GM21447 (cell line): Measurements from ENCODE around the gene RGSL1.
A peak's percentile ranks its signal among the peaks of the same experiment; 100 is the strongest.

Source experiments
- ATAC-seq: cut with Tn5 transposase; IDR thresholded peaks from one replicate; pipeline ENCODE4 v1.9.1; 2021; ENCODE audit not compliant: unreplicated experiment

RGSL1 gene

DNA sequence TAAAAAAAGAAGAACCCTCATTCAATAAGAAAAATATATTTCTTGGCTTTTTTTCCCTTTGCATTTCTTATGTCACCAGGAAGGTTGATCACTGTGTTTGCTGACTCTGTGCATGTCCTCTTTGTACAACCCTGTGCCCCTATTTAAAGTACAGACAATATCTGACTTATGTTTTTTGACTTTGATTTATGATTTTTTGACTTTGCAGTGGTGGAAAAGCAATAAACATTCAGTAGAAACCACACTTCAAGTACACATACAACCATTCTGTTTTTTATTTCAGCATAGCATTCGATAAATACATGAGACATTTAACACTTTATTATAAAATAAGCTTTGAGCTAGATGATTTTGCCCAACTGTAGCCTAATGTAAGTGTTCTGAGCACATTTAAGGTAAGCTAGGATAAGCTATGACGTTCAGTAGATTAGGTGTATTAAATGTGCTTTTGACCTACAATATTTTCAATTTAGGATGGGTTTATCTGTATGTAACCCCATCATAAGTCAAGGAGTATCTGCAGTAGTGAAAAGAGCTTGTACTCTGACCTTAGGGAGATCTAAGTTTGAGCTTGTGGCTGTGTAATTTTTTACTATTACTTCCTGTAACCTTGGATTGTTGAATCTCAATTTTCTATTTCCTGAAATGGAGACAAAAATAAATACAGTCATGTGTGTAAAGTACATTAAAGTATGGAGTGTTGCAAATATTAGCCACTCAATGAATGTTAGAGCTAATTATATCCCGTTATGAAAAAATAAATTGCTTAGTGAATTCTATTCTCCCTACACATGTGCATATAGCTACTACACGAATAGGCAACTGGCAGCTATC is 137.9 kb downstream of the RGSL1 start:
- no peak for ATAC-seq

GRCh38 chr1:182588500-182589396 is 138.8 kb downstream of the RGSL1 start, which contains the start of gene RNASEL:
RNASEL (minus strand) TSS chr1:182589256; CDS start chr1:182586806, 2,450 bp downstream.
- peak; percentile 92 for ATAC-seq

GRCh38 chr1:182589520-182589919 is 139.6 kb downstream of the RGSL1 start:
- ATAC-seq: no peak

- ATAC-seq: no peak
Measured at GRCh38 chr1:182589931-182590330, 140.0 kb downstream of the RGSL1 start.

DNA sequence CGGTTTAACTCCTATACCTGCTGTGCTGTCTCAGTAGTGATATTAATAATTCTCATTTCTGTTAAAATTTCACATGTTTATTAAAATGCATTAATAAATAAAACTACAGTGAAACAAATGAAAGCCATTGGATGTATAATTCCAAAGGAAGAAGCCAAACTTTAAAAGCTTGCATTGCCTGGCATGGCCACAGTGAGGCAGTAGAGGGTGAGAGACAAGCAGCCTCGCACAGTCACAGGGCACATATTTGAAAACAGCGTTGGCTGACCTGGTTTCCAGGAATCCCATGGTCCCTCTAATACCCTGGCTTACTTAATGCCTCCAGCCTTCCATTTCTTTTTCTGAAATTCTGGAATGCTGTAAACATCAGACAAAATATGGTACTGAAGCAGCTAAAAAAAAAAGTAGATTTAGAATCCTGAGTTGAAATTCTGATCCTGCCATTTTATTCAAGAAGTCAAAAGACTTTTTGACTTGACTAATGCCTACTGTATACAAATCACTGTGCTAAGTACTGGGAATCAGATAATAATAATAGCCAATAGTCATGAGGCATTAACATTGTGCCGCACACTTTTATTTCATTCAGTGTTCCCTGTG is 145.8 kb downstream of the RGSL1 start:
- no peak for ATAC-seq

DNA sequence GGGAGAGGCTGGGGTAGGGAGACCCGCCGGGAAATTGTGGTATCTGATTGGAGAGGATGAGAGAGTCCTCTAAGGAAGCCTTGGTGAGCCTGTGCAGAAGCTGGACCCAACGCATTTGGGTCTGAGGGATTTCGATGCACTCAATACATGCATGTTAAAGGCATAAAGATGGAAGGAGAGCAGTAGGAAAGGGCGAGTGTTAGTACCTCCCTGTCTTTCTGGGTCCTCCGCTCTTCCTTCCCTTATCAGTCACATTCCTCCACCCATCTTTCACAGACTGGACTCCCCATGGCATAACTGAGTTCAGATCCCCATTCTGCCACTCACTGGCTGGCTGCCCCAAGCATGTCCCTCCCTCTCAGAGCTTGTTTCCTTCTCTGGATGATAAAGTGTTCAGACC is 147.0 kb downstream of the RGSL1 start:
- ATAC-seq: no peak

DNA sequence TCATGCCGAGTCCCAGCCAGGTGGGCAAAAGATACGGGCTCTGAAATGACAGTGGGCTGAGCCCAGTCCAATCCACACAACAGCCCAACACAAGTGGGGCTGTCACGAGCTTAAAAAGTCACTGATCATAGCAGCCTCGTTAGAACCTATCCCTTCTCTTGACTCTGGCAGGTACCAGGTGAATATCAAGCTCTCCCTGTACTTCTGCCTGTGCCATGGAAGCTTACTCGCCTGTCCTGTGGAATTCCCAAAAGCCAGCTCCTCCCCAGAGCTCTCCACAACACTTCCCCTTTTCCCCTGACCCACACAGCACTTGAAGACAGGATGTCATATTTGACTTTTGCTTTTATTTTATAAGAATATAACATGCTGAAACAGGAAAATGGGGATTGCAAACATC is 148.3 kb downstream of the RGSL1 start:
- ATAC-seq: no peak

- no peak for ATAC-seq
Measured at GRCh38 chr1:182599339-182599738, 149.4 kb downstream of the RGSL1 start.

DNA sequence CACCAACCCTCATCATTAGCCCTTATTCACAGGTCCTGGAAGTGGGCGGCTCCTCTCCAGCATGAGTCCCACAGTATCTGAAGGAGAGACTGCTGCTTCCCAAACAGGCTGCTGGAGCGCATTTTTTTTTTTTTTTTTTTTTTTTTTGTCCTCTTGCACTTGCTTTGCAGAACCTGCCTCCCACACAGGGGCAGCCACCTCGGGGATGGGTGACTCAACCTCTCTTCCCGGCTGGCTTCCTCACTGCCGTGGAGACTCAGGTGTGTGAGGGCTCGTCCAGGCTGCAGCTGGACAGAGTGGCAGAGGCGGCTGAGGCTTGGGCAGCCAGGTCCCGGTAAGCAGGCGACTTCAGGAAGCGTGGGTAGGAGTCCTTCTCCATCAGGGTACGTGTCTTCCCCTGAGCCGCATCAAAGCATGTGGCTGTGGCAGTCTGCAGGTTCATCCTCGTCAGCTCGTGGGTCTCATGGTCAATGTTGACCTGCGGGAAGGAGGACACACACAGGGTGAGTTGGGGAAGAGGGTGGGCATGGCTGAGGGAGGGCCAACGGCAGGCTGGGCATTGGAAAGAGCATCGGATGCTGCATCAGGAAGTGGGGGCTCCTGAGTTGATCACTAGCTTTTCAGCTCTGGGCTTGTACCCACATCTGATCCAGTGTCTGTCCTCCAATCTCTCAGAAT is 150.2 kb downstream of the RGSL1 start:
- ATAC-seq: no peak

GRCh38 chr1:182600745-182601415 is 150.9 kb downstream of the RGSL1 start:
- no peak for ATAC-seq

DNA sequence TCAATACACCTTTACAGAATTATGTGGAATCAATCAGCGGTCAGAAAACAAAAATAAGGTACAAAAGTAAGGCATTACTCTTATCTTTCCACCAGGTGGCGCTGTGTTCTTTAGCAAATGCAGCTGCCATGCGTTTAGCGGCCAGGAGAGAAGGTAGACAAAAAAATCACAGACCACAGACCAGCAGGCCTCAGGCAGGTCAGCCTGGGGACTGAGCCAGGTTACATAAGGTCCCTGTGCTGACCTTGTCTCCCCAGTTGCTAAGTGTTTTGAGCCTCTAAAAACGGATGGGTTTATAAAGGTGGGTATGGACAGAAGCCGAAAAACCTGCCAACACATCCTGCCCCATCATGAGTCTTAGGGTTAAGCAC is 151.5 kb downstream of the RGSL1 start:
- peak; percentile 22 for ATAC-seq

GRCh38 chr1:182601913-182602312 is 152.0 kb downstream of the RGSL1 start:
- ATAC-seq: no peak

GRCh38 chr1:182602935-182603645 is 153.1 kb downstream of the RGSL1 start:
- no peak for ATAC-seq

DNA sequence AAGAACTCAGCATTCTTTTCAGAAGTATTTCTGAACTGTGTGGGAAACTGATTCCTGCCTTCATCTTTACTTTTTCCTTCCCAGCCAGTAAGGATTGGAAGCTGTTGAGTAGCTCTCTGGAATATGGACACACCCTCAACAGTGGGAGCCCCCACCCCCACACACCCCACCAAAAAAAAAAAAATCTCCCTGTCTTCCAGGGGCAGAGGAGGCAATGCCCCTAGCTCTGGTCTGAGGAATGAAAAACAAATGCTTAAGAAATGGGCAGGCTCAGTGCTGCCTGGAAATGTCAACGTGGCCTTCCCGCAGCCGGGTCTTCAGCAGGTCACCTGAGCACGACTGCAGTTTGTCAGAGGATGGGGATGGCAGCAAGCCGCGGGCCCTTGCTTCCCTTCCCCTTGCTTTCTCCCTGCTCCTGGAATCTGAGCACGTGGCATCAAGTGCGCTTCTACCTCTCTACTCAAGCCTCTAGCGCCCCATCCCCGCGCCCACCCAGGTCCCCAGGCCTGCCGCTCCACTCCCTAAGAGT is 153.8 kb downstream of the RGSL1 start:
- ATAC-seq: peak; percentile 17

DNA sequence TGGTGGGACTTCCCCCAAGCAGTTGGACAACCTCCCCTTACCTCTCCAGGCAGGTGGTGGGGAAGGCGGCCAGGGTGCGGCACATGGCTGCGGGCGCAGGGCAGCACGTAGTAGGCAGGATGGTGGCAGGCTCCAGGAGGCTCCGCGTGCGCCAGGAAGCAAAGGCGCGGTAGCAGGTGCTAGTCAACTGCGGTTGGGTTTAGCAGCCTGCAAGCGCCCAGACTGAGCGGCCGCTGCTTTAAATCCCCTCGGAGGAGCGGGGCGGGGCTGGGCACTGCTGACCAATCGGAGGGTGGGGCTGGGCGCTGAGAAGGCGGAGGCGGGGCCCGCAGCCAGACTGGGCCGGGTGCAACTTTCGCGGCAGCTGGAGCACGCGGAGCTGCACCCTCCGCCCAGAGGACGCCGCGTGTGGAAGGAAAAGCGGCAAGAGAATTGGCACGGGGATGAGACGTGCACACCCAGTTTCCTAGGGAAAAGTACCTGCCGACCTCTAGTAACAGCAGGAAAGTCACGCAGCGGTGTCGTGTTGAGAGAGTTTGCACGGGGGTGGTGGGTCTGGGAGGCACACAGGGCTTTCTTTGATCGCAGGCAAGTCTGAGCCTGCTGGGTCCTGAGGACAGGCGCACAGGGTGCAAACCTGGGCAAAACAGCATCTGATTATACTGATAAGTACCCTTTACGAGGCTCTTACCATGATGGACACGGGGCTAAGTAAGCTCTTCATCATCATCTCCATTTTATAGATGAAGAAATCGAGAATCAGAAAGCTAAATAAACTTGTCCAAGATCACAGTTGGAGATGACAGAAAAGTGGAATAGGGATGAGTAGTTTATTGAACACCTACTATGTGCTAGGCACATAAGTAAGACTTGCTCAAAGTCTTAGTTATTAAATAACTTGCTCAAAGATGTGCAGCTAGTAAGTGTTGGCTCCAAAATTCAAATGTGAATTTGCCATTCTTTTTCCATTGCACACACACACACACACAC is 154.5 kb downstream of the RGSL1 start, which contains the start of gene RGS16:
TSS of gene RGS16 (minus strand) at position 215 of the 990 bp plus-strand sequence. CDS start at position 85, 130 bp downstream.
- ATAC-seq: peak; percentile 86

GRCh38 chr1:182607566-182607965 is 157.6 kb downstream of the RGSL1 start:
- no peak for ATAC-seq

DNA sequence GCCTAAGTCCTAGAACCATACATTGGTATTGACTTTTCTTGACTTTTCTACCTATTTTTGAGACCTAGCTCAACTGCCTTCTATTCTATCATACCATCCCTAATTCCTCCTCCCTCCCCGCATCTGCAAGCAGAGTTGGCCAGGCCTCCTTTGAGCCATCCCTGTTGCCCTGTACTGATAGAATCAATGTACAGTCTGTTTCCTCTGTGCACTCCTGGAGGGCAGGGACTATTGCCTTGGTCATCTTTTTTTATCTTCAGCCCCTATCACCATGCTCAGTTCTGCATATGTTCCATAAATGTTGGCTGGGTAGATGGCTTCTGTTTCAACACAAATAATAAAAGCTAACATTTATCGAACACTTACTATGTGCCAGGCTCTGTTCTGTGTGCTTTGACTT is 158.3 kb downstream of the RGSL1 start:
- ATAC-seq: no peak
